Kasumi-1 (cell line): Measurements from ENCODE around the gene CFHR5.
A peak's percentile ranks its signal among the peaks of the same experiment; 100 is the strongest.
"Not testable (repeated sequence)": the region's sequence is repeated elsewhere in the genome, so short reads cannot be mapped to it uniquely, and the experiment has no call there.

Experiments
- DNase-seq, 2 experiments: peaks; one replicate each; lab custom pipeline; 2025; lab: John Stamatoyannopoulos, UW

Gene CFHR5

DNA sequence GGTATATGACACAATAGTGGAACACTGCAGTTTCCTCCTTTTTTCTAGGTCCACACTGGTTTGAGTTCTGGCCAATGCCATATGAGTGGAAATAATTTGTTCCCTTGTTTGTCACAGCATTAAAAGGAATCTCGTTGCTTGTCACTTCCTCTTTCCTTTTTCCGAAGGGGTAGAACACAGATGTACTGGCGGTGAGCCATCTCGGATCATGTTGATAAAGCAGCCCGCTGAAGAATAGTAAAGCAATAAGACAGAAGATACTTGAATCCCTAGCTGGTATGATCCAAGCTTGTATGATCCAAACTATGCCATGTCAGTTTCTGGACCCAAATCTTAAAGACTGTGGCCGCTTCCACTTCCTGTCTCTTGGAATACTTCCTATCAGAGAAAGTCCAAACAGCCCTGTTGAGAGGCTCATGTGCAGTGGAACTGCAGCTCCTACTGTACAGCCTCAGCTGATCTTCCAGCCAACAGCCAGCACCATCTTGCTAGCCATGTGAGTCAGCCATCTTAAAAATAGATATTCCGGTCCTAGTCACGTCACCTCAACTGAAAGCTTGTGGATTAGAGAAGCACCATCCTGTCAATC lies 40.3 kb downstream of the CFHR5 start:
- peak; percentile 30 to 41 for DNase-seq

DNA sequence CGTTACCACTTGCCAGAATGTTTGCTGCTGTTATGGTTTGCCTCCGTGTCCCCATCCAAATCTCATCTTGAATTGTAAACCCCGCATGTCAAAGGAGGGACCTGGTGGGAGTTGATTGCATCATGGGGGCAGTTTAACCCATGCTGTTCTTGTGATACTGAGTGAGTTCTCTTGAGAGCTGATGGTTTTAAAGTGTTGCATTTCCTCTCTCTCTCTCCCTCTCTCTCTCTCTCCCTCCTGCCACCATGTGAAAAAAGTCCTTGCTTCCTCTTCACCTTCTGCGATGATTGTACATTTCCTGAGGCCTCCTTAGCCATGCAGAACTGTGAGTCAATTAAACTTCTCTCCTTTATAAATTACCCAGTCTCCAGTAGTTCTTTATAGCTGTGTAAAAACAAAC lies 44.4 kb downstream of the CFHR5 start:
- DNase-seq = no peak

DNA sequence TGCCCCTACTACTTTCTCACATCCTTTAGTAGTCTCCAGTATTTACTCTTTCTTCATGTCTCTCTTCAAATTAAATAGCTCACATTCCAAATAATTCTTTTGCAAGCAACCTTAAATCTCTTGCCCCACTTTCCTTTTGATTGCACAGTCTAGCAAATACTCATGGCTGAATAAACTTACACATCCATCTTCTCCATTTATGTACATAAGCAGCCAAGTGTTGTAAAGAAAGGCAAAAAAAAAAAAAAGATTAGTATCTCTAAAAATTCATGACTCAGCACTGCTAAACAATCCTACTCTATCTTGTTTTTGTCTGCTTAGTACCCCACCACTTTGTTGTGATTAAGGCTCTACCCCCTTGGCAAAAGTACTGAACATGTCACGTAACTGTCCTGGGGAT lies 47.1 kb downstream of the CFHR5 start:
- no peak for DNase-seq

DNA sequence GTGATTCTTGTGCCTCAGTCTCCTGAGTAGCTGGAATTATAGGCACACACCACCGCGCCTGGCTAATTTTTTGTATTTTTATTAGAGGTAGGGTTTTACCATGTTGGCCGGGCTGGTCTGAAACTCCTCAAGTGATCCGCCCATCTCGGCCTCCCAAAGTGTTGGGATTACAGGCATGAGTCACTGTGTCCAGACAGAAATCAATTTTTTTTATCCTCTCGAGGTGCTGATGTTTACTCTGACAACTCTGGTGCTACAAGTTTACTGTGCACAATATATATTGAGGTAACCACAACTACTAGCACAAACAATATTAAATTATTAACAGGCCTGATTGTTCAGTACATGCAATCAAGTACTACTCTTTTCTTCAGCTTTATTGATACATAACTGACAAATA lies 50.0 kb downstream of the CFHR5 start:
- no peak for DNase-seq

DNA sequence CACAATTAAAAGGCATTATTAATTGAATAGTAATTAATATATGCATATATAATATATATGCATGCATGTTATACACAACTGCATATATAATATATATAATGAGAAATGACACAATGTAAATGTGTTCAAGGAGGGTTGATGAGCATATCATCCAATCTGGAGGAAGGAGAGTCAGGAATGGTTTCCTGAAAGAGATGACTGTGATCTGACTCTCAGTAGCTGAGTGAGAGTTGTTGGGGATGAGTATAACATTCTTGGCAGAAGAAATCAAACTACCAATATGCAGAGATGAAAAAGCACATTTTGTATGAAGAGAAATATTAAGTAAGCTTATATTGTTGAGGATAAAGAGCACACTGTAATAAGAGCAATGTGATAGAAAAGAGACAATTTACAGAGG lies 52.4 kb downstream of the CFHR5 start:
- DNase-seq = no peak

DNA sequence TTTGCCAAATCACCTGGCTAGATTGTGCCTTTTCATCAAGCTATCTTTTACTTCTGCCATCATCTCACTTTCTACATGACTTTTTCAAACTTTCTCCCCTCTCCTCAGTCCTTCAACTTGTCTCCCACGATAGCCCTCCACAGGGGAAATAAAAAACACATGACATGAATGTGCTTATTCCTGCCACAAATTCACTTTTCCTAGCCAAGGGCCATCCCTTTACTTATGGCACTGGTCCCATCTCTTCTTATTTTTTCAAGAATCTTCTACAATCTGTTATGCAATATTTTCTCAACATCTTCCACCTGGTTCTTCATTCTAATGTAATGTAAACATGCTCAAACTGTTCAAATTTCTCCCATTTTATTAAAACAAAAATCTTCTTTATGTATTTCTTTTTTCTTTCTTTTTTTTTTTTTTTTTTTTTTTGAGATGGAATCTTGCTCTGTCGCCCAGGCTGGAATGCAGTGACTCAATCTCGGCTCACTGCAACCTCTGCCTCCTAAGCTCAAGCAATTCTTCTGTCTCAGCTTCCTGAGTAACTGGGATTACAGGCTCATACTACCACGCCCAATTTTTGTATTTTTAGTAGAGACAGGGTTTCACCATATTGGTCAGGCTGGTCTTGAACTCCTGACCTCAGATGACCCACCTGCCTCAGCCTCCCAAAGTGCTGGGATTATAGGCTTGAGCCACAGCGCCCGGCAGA lies 57.4 kb downstream of the CFHR5 start:
- not testable (repeated sequence) for DNase-seq

DNA sequence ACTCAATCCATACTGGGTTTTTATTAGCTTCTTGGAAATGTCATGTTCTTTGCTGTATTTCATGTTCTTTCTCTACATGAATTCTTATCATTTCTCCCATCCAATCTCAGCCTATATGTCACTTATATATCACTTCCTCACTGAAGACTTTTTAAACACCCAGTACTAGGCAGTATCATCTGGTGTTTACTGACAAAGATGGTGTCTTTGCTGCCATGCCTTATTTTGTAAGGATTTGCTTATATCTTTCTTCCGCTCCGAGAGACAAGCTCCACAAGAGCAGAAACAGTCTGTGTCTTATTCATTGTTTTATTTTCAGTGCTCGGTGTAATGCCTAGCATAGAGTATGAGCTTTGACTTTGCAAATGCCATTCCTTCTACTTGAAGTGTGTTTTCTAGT lies 59.5 kb downstream of the CFHR5 start:
- DNase-seq = no peak

DNA sequence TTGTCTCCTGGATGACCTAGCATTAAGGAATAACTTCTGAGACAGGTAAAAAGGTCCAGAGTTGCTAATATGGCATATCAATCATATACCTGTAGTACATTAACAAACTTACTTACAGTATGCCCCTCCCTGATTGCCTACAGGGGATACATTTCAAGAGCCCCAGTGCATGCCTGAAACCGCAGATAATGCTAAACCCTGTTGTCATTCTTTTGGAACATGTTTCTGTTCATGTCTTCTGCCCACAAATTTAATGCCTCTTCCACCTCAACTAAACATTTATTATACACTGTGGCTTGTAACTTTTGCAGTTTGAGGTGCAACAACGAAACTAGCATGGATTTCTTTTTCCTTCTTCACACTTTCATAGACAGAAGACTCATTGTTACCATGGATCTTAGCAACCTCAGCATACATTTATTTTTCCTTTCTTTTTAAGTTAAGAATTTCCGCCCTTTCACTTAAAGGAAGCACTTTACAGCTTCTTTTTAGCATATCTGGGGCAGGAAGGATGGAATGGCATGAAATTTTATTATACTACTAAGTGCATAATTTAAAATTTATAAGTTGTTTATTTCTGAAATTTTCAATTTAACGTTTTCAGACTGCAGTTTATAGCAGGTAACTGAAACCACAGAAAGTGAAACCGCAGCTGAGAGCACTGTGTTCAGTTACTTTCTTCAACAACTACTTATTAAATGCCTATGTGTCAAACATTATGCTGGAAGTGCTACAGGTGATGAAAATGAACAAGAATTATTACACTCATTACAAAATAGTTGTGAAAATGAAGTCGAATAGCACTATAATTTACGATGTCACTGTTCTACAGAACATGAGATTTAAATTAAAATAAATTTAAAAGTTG lies 64.4 kb downstream of the CFHR5 start:
- no peak for DNase-seq

DNA sequence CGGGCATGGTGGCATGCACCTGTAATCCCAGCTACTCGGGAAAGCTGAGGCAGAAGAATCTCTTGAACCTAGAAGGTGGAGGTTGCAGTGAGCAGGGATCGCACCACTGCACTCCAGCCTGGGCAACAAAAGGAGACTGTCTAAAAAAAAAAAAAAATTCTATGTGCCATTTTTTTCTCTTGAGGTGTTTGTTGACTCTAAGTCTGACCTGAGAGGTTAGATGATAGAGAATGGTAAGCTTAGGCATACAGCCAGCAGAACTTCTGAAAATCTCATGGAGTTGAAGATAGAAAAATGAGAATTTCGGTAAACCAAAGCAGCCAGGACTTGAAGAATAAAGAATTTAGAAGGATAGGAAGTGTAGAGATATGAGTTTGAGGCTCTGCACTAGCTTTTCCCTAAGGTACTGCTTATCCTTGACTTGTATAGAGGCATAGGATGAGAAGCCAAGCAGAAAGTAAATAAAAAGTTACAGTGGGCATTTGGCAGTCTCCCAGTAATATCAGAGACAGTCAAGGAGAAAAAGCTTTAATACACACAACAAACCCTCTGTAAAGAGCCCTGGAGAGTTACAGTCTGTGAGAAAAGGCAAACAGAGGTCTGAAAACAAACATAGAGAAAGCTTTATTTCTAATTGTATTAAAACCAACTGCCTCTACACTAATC lies 65.5 kb downstream of the CFHR5 start:
- DNase-seq = no peak

DNA sequence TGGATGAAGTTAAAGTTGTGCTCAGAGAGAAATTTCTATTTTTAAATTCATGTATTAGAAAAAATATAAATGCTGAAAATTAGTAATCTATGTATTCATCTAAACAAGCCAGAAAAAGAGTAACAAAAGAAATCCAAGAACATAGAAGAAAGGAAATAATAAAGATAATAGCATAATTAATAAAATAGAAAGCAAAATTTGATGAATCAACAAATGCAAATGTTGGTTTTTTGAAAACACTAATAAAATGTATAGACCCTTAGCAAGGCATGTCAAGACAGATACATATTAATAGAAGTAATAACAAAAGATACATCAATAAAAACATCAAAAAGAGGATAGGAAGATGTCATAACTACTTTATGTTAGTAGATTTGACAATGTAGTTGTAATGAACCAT lies 71.7 kb downstream of the CFHR5 start:
- no peak for DNase-seq
